ENCODE data around the gene PTTG2.
A peak's percentile ranks its signal among the peaks of the same experiment; 100 is the strongest.

PTTG2 gene

GRCh38 chr4:37948542-37948941 lies 11.7 kb upstream of the PTTG2 start:
- H3K27ac ChIP-seq = no peak overlapping the region
- TF ChIP-seq CTCF (conservative IDR thresholded peaks at IDR 0.05) = no peak

DNA sequence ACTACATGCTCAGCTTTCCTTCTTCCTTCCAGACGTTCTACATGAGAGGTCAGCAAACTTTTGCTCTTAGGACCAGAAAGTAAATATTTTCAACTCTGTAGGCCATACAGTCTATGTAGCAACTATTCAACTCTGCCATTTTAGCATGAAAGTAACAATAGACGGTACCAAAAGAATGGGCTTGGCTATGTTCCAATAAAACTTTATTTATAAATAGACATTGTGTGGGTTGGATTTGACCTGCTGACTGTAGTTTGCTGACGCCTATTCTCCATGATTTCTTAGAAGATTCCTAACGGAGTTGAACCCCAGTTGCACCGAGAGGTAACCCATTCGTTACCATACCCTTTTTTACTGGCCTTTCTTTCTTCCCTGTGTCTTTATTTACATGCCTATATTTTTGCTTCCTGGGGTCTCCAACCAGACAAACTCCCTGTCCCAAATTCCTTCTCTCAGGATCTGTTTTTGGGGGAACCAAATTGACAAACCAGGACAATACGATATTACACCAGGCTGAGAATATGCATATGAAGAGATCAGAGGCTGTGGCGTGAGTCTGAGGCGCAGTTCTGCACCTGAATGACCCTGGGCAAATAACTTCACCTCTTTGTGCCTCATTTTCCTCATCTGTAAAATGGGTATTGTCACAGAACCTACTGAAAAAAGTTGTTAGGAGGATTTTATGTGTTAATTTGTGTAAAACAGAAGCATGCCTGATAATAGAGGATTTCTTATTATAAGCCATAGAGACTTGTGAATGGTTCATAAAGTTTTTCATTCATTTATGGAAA lies 10.4 kb upstream of the PTTG2 start:
- no peak for TF ChIP-seq CTCF (conservative IDR thresholded peaks at IDR 0.05)
- H3K27ac ChIP-seq = no peak overlapping the region

DNA sequence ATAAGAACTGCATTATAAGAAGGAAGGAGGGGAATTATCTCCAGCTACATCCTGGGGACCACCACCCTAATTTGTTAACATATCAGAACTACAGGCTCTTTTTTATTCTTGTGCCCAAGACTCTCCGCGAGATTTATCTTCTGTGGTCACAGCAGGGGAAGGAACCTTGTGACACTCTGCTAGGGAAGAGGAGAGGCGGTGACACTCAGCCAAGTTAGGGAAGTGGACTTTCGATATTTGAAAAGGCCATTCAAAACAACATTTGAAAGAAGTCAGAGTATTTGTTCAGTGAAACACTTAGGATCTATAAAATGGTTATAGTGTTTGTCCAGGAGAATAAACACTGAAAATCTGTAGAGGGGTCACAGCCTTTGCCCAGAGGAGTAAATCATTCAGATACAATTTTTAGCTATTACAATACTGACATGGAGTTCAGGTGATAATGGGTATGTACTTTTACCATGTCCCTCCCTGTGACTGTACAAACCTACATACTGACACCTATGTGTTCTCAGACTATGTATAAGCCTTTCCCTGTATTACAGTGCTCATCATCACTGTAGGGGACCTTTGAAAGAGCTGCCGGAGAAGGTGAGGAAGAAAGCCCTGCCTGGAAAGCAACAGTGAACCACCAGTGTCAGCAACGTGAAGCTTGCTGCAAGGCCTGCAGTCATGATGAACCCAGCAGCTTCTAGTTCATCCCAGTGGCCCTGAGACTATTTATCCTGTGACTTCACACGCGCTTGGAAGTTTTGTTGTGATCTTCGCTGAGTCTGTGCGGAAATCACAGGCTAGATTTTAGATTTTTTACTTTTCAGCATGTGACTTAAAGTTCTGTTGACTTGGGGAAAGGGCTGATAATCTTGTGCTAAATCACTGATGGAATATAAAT lies 8.5 kb upstream of the PTTG2 start:
- no peak for TF ChIP-seq CTCF (conservative IDR thresholded peaks at IDR 0.05)

DNA sequence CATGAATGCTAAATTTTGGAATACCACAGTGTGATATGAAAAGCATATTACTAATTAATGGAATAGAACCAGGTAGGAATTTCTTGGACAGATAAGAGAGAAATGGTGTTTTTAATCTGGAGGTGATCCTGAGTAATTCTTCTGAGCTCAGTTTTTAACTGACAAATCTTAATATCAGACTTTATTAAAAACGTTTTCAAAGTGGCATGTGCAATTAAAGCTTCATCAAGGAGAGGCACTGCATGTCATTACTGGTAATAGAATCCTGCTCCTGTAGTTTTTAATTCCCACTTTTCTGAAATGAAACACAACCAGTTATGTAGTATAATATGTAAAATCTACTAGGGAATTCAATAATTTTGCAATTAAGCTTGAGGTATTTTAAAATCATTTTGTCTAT lies 7.0 kb upstream of the PTTG2 start:
- H3K27ac ChIP-seq = no peak overlapping the region
- no peak for TF ChIP-seq CTCF (conservative IDR thresholded peaks at IDR 0.05)

More for the DNA sequence above, 8.5 kb upstream of the PTTG2 start:
- H3K27ac ChIP-seq = peak overlapping the region; percentile 37

- H3K27ac ChIP-seq = no peak overlapping the region
- TF ChIP-seq CTCF (conservative IDR thresholded peaks at IDR 0.05) = no peak
Observed at GRCh38 chr4:37953620-37954293, 6.4 kb upstream of the PTTG2 start.

DNA sequence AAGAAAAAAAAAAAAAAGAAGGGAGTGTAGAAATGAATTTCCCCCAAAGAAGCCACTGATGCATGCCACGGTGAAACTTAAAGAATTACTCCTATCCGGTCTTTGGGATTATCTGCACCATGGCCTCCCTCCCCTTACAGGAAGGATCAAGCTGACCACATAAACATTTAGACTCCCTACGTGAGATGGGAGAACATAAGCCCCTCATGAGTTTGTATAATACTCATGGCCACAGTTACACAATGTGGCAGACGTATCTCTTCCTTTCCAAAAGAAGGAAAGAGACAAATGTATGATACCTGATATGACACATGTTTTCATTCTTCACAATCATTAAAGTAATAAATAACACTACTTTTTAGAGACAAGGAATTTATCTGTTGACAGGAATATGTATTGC lies 3.3 kb upstream of the PTTG2 start:
- TF ChIP-seq CTCF (conservative IDR thresholded peaks at IDR 0.05) = no peak
- H3K27ac ChIP-seq = no peak overlapping the region

- no peak for TF ChIP-seq CTCF (conservative IDR thresholded peaks at IDR 0.05)
- H3K27ac ChIP-seq = no peak overlapping the region
Observed at GRCh38 chr4:37958932-37959331, 1.3 kb upstream of the PTTG2 start.
